Measurements from ENCODE around the gene C1RL. TPM values are rescaled to one million over a fixed set of nuclear protein-coding genes. Genes with fewer than 3 reads are reported as not detected.

C1RL gene
- total and polyA plus RNA-seq, 8 donors, result 18.6 to 121 (median 42.8) TPM

- no peaks in the 10 kb centered on the region for H3K27me3 ChIP-seq
- WGBS, 5 donors, result 25 to 46% (median 39%) methylated on average over 3 to 5 of the region's 5 CpGs
- H3K36me3 ChIP-seq, result peaks cover 3 to 46% (median 36%) of the 10 kb centered on the region in 4 donors
- H3K4me1 ChIP-seq, result peaks cover 6 to 40% (median 14%) of the 10 kb centered on the region in 4 donors
- peak in 1 of 2 donors; percentile 72 for DNase-seq
- intact Hi-C loops (cut with DNase I; ENCODE audit: low total_unique reads), result loop anchor here (10.0 kb wide), 1 partner anchor 169 kb away; the partner anchor contains the start of genes C12orf57 and RNU7-1
- H3K27ac ChIP-seq, result peak overlapping the region in 3 of 5 donors; percentile 3 to 39 (median 15)
- no peaks in the 10 kb centered on the region for H3K9me3 ChIP-seq
- TF ChIP-seq CTCF (IDR thresholded peaks at IDR 0.05), result peak in 5 of 7 experiments; percentile 58 to 93 (median 86)
- TF ChIP-seq POLR2AphosphoS5 (IDR thresholded peaks at IDR 0.05), result no peak
- peak overlapping the region in 1 of 4 donors; percentile 6 for H3K4me3 ChIP-seq
Observed at GRCh38 chr12:7113389-7113871, 4.4 kb upstream of the C1RL start.

- 75 to 86% (median 79%) methylated on average over 4 of the region's 4 CpGs for WGBS, 5 donors
- intact Hi-C loops (cut with DNase I; ENCODE audit: low total_unique reads), result loop anchor here (10.0 kb wide), 1 partner anchor 167 kb away; the partner anchor contains the start of genes C12orf57 and RNU7-1
Observed at GRCh38 chr12:7112041-7112440, 3.0 kb upstream of the C1RL start.

GRCh38 chr12:7110661-7111060 is 1.6 kb upstream of the C1RL start:
- Histone ChIP-seq H3K27me3 (no peaks in the 10 kb centered on the region), H3K4me3 (no peak overlapping the region), H3K9me3 (no peaks in the 10 kb centered on the region), H3K36me3 (peaks cover 3 to 18% (median 11%) of the 10 kb centered on the region in 4 donors), H3K4me1 (peaks cover 19 to 62% (median 28%) of the 10 kb centered on the region in 4 donors), H3K27ac (peak overlapping the region in 1 of 5 donors; percentile 2)
- 88 to 97% (median 91%) methylated on average over 5 of the region's 5 CpGs for WGBS, 5 donors
- TF ChIP-seq POLR2AphosphoS5 (IDR thresholded peaks at IDR 0.05) (no peak), EP300 (IDR thresholded peaks at IDR 0.05) (no peak), CTCF (IDR thresholded peaks at IDR 0.05) (no peak), POLR2A (IDR thresholded peaks at IDR 0.05) (no peak)
- DNase-seq, result no peak
- intact Hi-C loops (cut with DNase I; ENCODE audit: low total_unique reads), result loop anchor here (10.0 kb wide), 1 partner anchor 166 kb away; the partner anchor contains the start of genes C12orf57 and RNU7-1

More at GRCh38 chr12:7112041-7112440, 3.0 kb upstream of the C1RL start:
- Histone ChIP-seq H3K27ac (peak overlapping the region in 2 of 5 donors; percentile 15 to 44), H3K27me3 (no peaks in the 10 kb centered on the region), H3K4me1 (peaks cover 15 to 50% (median 23%) of the 10 kb centered on the region in 4 donors), H3K9me3 (no peaks in the 10 kb centered on the region), H3K4me3 (no peak overlapping the region), H3K36me3 (peaks cover 3 to 32% (median 22%) of the 10 kb centered on the region in 4 donors)
- TF ChIP-seq POLR2AphosphoS5 (IDR thresholded peaks at IDR 0.05), result no peak
- no peak for TF ChIP-seq CTCF (IDR thresholded peaks at IDR 0.05)
- no peak for TF ChIP-seq EP300 (IDR thresholded peaks at IDR 0.05)
- no peak for TF ChIP-seq POLR2A (IDR thresholded peaks at IDR 0.05)
- DNase-seq, result peak in 1 of 2 donors; percentile 57

GRCh38 chr12:7109572-7109920 is 532 bp upstream of the C1RL start:
- Histone ChIP-seq H3K9me3 (no peaks in the 10 kb centered on the region), H3K4me3 (peak overlapping the region; percentile 50 to 64 (median 60)), H3K27me3 (no peaks in the 10 kb centered on the region), H3K27ac (peak overlapping the region in 4 of 5 donors; percentile 93 to 96 (median 96)), H3K4me1 (peaks cover 19 to 72% (median 29%) of the 10 kb centered on the region in 4 donors), H3K36me3 (peaks cover 0 to 11% (median 6%) of the 10 kb centered on the region in 4 donors)
- TF ChIP-seq POLR2AphosphoS5 (IDR thresholded peaks at IDR 0.05) (no peak), POLR2A (IDR thresholded peaks at IDR 0.05) (no peak), EP300 (IDR thresholded peaks at IDR 0.05) (no peak), CTCF (IDR thresholded peaks at IDR 0.05) (no peak)
- WGBS, 5 donors, result 54 to 69% (median 64%) methylated on average over 5 of the region's 5 CpGs
- DNase-seq, result no peak
- intact Hi-C loops (cut with DNase I; ENCODE audit: low total_unique reads), result no loop called here

Data from stomach (tissue), 9 donors.